ENCODE data around the gene VMP1.
"Not testable (repeated sequence)": the region's sequence is repeated elsewhere in the genome, so short reads cannot be mapped to it uniquely, and the experiment has no call there.

VMP1 gene

GRCh38 chr17:59872351-59872750 lies 164.9 kb downstream of the VMP1 start:
- no peak for FAIRE-seq

- not testable (repeated sequence) for FAIRE-seq
These were observed 166.0 kb downstream of the VMP1 start for GRCh38 chr17:59873414-59873813.

GRCh38 chr17:59874376-59874775 lies 166.9 kb downstream of the VMP1 start:
- FAIRE-seq: no peak

GRCh38 chr17:59876107-59876506 lies 168.7 kb downstream of the VMP1 start:
- FAIRE-seq: no peak

GRCh38 chr17:59877965-59878364 lies 170.5 kb downstream of the VMP1 start:
- FAIRE-seq: no peak

GRCh38 chr17:59878624-59879023 lies 171.2 kb downstream of the VMP1 start:
- no peak for FAIRE-seq

GRCh38 chr17:59884861-59885260 lies 177.4 kb downstream of the VMP1 start:
- FAIRE-seq: no peak

- no peak for FAIRE-seq
These were observed 180.8 kb downstream of the VMP1 start for GRCh38 chr17:59888145-59888750.

GRCh38 chr17:59890720-59891119 lies 183.3 kb downstream of the VMP1 start:
- FAIRE-seq: no peak
